HG03103 (cell line): ENCODE data around the gene DDC.

Experiments
- ATAC-seq: cut with Tn5 transposase; IDR thresholded peaks from one replicate; pipeline ENCODE4 v1.9.1; 2021; ENCODE audit warnings: low read depth; ENCODE audit not compliant: unreplicated experiment

The DDC gene

DNA sequence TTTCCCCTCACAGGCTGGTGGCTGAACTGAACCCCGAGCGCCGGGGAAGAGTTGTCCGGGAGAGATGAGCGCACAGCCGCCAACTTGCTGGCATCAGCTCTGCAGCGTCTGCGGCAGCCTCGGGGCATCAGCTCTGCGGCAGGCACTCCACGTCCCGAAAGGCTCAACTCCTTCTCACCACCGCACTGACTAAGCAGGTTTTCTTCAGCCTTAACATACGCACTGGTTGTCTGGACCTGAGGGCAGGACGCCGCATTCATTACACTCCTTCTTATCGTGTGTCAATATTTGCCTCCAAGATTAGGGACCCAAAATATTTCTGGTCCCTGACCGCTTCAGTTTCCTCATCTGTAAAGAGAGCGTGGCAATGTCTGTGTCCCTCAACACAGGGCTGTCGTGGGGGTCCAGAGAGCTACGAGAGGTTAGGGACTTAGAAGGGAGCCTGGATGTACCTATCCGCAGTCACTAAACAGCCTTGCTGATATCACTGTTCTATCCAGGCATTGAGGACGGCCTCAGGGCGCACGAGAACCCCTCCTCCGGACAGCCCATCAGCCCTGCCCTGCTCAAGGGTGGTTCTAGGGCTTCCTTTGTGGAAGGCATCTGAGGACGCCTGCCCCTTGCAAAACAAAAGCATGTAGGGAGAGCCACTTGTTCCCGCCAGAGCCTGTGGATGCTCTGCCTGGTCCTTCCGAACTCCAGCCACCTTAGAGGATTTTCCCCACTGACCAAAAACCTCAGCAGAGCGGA is 72.3 kb downstream of the DDC start:
- no peak for ATAC-seq

DNA sequence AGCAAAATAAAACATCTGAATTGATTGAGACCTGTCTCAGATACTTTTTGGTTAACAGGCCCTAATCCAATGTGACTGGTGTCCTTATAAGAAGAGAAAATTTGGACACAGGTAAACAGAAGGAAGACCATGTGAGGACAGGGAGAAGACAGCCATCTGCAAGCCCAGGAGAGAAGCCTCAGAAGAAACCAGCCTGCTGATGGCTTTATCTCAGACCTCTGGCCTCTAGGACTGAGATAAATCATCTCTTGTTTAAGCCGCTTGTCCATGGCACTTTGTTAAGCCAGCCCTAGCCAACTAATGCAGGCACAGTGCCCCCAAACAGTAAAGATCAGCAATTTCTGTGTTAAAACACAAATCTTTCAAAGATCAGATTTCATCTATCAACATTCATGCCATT is 73.3 kb downstream of the DDC start:
- ATAC-seq: no peak

DNA sequence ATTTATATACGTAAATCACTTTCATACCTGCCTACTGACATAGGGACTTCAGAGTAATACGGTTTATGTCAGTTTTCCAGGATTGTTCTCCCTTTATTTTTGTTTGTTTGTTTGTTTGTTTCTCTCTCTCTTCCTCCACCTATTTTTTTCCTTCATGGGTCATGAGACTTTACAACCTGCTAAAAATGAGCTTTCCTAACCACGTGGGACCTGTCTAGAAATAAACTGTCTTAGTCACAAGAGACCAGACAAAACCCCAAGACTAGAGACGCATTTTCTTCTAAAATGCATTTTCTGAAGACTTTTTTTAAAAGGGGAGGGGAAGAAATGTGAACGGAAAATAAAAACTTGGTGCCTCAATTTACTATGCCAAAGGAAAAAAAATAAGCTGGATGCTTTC is 74.0 kb downstream of the DDC start:
- ATAC-seq: no peak

DNA sequence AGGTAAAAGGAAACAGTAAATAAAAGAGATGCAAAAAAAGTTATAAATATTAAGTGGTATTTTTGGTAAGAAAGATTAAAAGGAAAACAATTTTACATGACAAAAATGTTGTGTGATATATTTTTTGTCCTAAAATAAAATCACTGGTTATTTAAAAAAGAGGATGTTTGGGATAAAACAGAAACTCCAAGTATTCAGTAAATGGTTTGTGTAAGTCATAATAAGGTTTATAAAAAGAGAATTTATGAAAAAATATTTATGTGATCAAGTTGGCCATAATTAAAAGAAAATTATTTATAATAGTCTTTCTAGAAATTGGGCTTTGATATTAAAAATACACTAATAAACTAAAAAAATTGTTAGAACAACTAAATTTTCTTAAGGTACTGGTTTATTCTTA is 76.8 kb downstream of the DDC start:
- ATAC-seq: no peak

DNA sequence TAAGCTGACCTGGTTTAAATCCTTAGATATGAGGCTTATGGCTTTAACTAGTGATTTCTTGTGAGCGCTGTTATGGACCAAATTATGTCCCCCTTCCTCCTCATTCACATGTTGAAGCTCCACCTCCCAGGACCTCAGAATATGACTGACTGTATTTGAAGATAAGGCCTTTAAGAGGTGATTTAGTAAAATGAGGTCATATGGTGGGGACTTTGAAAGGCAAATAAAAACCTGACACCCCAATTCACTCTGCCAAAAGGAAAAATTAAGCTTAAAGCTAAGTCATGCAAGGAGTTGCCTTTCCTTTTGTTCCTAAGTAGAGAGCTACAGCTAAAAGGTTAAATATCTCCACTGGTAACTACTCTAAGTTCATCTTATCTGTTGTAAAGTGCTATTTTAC is 78.7 kb downstream of the DDC start:
- no peak for ATAC-seq

DNA sequence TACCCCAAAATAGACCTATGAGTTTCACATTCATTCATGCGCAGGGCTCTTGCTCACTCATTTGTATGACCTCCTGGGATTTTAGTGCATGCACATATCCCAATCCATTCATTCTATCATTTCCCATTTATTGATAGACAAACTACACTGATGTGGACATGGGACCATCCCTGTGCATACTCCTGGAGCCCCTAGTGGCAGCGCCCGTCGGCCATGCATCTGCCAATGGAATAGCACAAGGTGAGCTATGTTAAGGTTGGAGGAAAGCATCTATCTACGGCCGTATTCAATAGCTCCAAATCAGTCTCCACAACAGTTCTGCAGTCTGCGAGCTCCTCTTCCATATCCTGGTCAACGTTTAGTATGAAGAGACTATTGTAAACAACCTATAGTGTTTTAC is 83.3 kb downstream of the DDC start:
- no peak for ATAC-seq

DNA sequence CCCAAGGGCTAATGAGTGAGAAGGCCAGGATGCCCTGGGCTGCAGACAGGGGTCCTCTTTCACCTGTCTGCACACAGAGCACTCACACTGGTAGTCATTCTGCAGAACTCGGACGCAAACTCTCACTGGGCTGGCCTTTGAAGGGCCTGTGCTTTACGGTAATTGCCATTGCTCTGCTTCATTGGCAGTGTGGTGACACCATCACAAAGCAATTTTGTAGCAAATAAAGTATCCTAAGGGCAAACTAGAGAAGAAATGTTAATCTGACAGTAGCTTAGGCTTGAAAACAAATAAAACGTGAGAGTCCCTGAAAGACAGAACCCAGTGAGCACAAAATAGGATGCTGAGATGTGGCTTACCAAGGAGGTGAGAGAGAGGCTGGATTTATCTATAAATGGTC is 84.4 kb downstream of the DDC start:
- no peak for ATAC-seq

DNA sequence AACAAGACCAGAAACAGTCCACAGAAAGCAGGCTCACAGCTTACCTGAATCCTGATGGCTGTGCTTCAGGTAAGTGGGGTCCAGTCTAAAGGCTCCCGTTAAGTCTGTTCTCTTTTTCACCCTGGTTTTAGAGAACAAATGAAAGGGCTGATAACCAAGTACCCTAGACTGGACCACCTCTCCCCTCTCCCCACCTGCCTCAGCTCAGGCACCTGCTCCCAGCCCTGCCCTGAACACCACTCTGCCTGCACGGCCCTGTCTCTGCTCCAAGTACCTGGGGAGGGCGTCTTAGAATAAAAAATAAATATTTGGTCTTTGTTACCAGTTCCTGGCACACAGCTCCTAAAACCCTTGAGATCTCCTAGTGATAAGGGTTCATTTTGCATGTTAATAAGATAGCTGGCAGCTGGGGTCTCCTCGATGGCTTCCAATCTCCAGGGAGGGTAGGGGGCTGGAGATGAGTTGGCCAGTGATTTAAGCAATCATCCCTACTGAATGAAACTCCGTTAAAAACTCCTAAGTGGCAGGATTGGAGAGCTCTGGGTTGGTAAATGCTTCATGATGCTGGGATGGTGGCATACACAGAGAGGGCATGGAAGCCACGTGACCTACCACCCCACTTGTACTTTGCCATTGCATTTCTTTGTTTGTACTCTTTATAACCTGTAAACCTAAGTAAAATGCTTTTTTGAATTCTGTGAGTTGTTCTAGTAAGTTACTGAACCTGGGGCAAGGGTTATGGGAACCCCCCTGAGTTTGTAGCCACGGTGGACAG is 85.3 kb downstream of the DDC start:
- no peak for ATAC-seq

DNA sequence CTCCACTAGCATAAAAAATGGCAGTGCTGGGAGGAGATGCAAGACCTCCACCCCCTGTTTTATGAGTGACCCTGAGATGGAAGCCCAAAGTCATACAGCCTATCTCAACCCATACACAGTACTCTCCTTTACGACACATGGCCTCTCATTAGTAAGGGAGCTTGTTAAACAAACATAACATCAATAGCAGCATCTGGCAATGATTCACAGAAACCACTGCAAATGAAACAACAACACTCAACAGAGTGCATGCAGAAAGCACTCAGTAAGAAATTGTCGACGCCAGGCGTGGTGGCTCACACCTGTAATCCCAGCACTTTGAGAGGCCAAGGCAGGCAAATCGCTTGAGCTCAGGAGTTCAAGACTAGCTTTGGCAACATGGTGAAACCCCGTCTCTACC is 87.6 kb downstream of the DDC start:
- ATAC-seq: no peak

DNA sequence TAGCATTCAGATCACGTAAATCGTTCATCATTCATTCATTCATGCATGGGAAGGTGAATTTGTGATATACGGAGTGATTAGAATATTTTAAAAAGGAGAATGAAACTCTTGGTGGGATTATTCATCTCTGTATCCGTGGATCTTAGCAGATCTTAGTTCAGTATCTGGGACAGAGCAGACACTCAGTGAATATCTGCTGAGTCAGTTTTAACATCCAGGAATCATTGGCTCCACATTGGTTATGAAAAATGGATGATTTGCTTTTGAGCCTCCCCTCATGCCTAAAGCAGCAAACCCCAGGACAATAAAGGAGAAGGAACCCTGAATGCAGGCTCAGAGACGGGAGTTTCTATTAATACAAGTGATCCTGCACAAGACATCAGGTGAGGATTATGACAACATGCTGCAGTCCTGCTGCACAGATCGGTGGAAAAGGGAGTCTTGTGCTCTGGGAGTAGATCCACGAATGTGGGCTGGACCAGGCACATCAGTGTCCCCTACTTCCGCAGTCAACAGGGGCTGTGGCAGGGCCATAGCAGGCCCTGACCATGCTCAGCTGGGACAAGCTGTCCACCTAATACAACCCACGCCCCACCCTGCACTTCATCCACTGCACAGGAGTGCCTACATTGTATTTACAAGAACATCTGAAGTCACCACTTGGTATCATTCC is 88.1 kb downstream of the DDC start:
- ATAC-seq: no peak

DNA sequence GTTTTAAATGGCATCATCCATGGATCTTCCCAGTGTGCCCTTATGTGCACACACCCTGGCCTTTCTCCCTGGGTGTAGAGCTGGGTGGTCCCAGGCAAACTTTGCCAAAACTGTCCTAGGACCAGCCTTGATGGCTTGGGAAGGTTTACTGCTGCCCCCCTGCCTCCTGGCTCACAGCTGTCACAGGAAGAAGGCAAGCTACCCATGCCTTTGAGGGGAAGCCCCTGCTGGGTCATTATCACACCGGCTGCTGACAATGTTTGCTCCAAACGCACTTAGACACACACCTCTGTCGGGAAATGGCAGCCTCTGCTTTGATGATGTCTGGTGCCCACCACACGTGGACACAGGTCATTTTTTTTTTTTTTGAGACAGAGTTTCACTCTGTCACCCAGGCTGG is 89.9 kb downstream of the DDC start:
- no peak for ATAC-seq

DNA sequence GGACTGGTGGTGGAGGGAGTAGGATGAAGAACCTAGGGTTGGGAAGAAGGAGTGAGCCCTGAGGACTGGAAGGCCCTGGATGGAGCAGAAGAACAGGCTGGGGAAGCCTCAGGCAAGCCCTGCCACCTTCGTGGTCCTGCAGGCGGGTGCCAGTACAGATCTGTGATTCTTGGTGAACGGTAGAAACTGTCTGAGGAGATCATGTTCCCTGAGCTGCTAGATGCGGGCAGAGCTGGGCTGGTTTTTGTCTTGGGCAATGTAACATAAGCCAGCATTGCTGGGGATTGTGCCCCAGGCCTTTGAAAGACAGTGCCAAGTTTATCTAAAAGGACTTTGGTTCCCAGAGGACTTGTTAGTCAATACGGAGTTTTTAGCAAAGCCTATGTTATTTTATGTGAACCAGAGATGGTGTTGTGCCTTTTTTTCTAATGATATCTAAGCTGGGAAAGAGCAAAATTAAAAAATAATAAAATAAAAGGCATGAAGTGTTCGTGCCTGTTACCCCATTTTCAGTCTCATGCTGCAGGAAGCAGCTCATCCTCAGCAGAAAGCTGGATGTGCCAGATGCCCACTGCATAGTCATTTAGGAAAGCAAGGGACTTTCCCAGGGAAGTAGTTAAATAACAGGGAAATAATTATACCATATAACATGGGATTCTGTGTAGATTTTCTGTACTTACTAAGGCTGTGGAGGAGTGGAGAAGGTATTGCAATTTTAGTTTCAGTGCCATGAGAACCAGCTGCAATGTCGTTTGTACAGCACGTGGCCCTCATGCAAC is 90.6 kb downstream of the DDC start:
- ATAC-seq: no peak

DNA sequence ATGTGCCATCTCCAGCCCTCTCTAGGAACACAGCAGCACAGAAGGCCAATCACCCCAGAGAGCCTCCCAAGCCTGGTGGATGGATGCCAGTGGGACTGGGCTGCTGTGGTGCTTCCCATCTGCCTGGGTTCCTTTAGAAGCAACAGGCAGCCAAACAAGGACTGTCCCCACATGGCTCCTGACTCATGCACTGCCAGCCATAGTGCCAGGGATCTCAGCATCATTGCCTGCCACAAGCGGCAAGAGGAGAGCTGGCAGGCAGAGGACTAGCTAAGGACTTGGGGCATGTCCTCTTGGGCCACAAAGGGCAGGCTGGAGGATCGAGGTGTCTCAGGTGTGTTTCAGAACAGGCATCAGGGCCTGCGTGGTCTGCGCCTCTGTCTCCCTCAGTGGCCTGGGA is 91.7 kb downstream of the DDC start:
- no peak for ATAC-seq

DNA sequence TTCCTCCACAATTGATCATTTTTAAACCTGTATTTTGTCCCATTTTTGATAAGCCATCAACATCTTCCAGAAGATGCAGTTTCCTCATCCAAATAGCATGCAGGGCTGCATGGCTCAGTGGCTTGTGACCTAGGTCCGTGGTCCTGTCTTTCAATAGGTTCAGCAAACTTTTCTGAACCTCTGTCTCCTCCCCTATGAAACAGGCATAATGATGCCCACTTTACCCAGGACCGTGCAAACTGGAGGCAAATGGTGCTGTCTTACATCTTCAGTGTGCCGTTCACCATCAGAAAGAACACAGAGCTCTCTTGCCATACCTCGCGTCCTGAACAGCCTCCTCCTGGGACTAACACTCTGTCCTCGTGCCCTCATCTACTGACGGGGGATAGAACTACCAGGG is 92.8 kb downstream of the DDC start:
- ATAC-seq: no peak

DNA sequence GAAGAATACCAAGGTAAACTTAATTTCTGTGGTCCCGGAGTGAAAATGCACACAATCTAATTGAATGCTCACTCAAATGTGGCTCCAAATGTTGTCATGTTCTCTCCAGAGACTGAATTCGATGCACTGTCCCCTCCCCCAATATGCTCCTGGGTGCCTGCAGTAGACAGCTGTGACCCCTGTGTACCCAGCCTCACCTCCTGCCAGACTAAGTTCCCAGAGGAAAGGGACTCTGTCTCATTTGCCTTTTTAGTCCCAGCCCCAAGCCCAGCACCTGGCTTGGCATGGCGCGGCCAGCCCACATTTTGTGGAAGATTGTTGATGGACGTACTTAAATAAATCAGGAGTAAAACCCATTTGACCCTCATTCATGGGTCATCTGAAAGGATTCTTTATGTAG is 93.2 kb downstream of the DDC start:
- no peak for ATAC-seq

DNA sequence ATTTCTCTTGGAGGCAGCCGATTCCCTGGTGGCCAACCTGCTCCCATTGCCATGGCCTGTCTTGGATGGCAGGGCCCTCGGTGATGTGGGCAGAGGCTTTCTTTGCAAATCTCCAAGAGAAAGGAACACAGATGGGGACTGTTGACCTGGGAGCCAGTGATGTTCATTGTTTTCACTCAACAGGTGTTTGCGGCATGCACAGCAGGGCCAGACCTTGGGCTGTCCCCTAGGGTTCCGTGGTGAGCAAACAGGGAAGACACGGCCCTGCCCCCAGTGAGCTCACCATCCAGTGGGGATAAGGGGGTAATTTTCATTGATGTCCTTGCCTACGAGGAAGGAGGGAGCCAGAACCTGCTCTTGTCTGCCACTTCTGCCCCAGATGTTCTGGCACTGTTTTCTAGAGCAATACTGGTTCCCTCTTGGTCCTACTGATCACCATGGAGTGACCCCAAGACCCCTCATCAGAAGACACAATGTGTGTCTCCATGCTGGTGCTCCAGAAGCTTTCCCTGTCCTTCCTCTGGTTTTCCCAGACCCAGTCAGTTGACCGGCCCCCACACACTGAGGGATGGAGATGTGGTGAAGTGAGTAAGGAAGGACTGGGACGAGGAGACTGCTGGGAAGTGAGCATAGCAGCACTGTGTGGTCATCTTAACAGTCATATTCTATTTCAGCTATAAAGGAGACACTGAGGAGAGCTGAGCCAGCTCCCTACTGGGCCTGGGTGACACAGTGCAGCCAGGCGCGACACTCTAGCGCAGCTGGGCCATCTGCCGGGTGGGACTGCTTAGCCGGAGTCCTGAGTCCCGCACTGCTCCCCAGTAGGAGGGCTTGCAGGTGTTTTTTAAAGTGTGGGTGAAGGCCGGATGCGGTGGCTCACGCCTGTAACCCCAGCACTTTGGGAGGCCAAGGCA is 94.7 kb downstream of the DDC start:
- ATAC-seq: no peak

DNA sequence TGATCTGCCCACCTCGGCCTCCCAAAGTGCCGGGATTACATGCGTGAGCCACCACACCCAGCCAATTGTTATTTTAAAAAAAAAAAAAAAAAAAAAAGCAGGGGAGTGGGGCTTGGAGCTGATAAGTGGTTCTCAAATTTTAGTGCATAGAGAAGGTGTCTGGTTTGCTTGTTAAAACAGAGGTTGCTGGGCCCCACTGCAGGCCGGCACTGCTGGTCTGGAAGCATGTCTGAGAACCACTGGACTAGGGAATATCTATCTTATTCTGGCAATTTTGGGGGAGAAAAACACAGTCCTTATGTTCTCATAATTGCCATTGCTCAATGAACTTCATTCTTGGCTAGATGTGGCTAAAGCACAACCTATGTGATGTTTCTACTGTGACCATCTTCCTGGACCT is 96.0 kb downstream of the DDC start:
- no peak for ATAC-seq

DNA sequence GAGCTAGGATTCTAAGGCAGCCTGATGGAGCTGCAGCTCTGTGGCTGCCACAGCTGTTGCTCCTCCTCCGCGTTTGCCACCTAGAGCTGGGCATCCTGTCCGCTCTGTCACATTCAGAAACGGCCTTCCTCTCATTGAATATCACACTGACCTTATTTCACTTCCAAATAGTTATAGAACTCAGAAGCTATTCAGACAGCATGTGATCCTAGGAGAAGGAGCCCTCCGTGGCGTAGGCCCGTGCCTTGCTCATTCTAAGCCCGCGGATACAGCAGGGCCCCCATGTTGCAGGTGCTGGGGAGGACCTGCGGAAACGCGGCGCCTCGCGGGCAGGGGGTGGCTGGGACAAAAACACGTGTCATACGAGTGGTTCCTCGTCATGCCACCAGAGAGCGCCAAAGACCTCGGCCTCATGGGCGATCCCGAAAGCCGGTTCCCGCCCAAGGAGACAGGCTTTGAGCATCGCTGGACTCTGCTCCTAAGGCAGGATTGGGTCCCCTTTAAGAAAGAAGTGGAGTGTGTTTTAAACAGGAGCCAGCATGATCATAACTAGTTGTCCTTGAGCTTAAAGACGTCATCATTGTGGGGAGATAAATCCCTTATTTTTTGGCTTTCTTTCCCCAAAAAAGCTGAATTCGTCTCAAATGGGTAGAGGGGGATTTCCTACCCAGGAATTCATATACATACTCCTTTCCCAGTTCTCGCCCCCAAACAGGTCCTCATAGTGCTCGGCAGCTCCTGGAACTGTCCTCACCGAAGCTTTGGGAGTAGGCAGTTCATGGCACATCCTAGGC is 97.2 kb downstream of the DDC start:
- ATAC-seq: peak; percentile 86
